ENCODE results near the gene EHMT1.

DNA sequence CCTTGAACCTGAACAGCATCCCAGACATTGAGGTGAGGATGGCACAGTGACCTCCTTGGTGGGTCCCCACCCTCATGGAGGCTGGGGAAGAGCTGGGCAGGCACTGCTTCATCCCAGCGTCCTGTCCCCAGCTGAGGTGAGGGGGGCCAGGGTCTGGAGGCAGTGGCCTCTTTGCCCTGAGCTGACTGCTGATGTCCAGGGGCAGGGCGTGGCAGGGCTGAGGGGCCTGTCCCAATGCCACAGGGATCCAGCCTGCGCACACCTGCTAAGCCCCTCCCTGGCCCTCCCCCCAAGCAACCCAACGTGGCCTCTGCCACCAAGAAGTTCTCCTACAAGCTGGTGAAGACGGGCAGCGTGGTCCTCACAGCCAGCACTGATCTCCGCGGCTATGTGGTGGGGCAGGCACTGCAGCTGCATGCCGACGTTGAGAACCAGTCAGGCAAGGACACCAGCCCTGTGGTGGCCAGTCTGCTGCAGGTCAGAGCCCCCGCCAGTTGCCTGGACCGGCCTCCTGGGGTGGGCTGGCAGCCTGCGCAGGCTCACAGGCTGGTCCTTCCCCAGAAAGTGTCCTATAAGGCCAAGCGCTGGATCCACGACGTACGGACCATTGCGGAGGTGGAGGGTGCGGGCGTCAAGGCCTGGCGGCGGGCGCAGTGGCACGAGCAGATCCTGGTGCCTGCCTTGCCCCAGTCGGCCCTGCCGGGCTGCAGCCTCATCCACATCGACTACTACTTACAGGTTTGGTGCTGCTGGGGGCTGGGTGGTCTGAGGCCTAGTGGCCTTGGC lies 4.9 kb upstream of the EHMT1 start:
- TF ChIP-seq JUNB (IDR thresholded peaks at IDR 0.05; ENCODE audit: unreplicated experiment) (no peak), EZH2 (IDR thresholded peaks at IDR 0.05; ENCODE audit: low read depth, unreplicated experiment) (no peak), POLR2AphosphoS5 (IDR thresholded peaks at IDR 0.05; ENCODE audit: low read depth) (no peak; the same call in 1 of the 2 replicates), ZNF331 (CRISPR knock-in tag; IDR thresholded peaks at IDR 0.05; ENCODE audit: low read depth) (no peak), EZH2phosphoT487 (IDR thresholded peaks at IDR 0.05; ENCODE audit: unreplicated experiment) (no peak), CREB1 (CRISPR knock-in tag; IDR thresholded peaks at IDR 0.05; ENCODE audit: low read depth) (no peak), STAT1 (IDR thresholded peaks at IDR 0.05; ENCODE audit: unreplicated experiment) (no peak)
- TF ChIP-seq, protein P1, sequence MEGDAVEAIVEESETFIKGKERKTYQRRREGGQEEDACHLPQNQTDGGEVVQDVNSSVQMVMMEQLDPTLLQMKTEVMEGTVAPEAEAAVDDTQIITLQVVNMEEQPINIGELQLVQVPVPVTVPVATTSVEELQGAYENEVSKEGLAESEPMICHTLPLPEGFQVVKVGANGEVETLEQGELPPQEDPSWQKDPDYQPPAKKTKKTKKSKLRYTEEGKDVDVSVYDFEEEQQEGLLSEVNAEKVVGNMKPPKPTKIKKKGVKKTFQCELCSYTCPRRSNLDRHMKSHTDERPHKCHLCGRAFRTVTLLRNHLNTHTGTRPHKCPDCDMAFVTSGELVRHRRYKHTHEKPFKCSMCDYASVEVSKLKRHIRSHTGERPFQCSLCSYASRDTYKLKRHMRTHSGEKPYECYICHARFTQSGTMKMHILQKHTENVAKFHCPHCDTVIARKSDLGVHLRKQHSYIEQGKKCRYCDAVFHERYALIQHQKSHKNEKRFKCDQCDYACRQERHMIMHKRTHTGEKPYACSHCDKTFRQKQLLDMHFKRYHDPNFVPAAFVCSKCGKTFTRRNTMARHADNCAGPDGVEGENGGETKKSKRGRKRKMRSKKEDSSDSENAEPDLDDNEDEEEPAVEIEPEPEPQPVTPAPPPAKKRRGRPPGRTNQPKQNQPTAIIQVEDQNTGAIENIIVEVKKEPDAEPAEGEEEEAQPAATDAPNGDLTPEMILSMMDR (conservative IDR thresholded peaks at IDR 0.05; ENCODE audit: low read depth in 2 of 2): no peak
- TF ChIP-seq, protein P2, sequence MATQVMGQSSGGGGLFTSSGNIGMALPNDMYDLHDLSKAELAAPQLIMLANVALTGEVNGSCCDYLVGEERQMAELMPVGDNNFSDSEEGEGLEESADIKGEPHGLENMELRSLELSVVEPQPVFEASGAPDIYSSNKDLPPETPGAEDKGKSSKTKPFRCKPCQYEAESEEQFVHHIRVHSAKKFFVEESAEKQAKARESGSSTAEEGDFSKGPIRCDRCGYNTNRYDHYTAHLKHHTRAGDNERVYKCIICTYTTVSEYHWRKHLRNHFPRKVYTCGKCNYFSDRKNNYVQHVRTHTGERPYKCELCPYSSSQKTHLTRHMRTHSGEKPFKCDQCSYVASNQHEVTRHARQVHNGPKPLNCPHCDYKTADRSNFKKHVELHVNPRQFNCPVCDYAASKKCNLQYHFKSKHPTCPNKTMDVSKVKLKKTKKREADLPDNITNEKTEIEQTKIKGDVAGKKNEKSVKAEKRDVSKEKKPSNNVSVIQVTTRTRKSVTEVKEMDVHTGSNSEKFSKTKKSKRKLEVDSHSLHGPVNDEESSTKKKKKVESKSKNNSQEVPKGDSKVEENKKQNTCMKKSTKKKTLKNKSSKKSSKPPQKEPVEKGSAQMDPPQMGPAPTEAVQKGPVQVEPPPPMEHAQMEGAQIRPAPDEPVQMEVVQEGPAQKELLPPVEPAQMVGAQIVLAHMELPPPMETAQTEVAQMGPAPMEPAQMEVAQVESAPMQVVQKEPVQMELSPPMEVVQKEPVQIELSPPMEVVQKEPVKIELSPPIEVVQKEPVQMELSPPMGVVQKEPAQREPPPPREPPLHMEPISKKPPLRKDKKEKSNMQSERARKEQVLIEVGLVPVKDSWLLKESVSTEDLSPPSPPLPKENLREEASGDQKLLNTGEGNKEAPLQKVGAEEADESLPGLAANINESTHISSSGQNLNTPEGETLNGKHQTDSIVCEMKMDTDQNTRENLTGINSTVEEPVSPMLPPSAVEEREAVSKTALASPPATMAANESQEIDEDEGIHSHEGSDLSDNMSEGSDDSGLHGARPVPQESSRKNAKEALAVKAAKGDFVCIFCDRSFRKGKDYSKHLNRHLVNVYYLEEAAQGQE (IDR thresholded peaks at IDR 0.05; ENCODE audit: unreplicated experiment): no peak
- TF ChIP-seq, protein P3, sequence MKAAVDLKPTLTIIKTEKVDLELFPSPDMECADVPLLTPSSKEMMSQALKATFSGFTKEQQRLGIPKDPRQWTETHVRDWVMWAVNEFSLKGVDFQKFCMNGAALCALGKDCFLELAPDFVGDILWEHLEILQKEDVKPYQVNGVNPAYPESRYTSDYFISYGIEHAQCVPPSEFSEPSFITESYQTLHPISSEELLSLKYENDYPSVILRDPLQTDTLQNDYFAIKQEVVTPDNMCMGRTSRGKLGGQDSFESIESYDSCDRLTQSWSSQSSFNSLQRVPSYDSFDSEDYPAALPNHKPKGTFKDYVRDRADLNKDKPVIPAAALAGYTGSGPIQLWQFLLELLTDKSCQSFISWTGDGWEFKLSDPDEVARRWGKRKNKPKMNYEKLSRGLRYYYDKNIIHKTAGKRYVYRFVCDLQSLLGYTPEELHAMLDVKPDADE (IDR thresholded peaks at IDR 0.05): no peak
